Upper lobe of left lung (tissue), 4 donors: ENCODE data around the gene PPP1R1B.

Source experiments
- EP300 ChIP-seq, 4 donors: sonication (generic); formaldehyde crosslinking; IDR thresholded peaks; one replicate each; pipeline ENCODE4 v1.5.1; 2017; ENCODE audit warnings: antibody characterized with exemption in 4 of 4, control low read depth in 2 of 4
- TF ChIP-seq, protein P1 (sequence below), 6 experiments: fragments of 450-650 bp in 4 of 6; fragments of 200-600 bp in 2 of 6; sonication (generic) in 2 of 6; IDR thresholded peaks; one replicate each; pipeline ENCODE4 v1.5.1; 2016 to 2019; ENCODE audit warnings: antibody characterized with exemption in 6 of 6

DNA sequence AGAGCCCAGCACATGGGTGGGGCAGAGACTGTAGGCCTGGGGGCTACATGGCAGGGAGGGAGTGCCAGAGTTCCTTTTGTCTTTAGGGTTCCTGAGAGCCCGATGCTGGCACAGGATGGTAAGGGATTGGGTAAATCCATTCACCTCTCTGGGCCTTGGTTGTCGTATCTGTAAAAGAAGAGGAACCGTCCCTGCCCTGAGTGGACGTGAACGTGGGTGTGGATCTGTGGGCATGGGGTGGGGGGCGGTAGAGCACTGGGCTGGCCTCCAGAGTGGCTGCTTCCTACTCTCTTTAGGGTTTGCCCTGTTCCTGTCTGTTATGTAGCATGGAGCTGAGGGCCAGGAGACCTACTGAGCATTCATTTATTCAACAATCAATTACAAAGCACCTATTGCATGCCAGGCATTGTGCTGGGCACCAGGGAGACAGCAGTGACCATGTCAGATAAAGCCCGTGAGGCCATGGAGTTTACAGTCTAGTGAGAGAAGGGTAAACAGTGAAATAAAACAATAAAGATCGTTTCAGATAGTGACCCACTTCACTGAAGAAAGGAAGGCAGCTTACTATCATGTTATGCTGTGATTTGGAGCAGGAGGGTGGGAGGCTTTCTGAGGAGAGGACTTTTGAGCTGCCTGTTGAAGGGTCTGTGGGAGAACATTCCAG lies 25.3 kb downstream of the PPP1R1B start:
- TF ChIP-seq, protein P1, sequence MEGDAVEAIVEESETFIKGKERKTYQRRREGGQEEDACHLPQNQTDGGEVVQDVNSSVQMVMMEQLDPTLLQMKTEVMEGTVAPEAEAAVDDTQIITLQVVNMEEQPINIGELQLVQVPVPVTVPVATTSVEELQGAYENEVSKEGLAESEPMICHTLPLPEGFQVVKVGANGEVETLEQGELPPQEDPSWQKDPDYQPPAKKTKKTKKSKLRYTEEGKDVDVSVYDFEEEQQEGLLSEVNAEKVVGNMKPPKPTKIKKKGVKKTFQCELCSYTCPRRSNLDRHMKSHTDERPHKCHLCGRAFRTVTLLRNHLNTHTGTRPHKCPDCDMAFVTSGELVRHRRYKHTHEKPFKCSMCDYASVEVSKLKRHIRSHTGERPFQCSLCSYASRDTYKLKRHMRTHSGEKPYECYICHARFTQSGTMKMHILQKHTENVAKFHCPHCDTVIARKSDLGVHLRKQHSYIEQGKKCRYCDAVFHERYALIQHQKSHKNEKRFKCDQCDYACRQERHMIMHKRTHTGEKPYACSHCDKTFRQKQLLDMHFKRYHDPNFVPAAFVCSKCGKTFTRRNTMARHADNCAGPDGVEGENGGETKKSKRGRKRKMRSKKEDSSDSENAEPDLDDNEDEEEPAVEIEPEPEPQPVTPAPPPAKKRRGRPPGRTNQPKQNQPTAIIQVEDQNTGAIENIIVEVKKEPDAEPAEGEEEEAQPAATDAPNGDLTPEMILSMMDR (IDR thresholded peaks at IDR 0.05): no peak
- TF ChIP-seq EP300 (IDR thresholded peaks at IDR 0.05): no peak
